ENCODE results near the gene DCAF10.
"Not testable (repeated sequence)": the region's sequence is repeated elsewhere in the genome, so short reads cannot be mapped to it uniquely, and the experiment has no call there.

The DCAF10 gene

DNA sequence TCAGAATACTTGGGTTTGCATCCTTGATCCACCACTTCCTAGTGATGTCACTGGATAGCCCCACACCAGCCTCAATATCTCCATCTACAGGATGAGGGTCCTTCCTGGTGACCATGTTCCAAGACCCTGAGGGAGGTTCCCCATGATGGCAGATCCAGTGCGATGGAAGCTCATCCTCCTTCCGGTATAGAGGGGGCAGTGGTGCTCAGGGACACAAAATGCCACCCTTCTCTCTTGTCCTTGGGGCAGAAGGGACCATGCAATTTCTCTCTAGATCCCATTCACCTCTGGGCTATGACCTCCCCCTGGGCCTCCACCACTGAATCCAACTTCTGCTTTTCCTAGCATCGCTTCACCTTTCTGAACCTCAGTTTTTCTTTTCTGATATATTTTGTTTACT lies 108.7 kb downstream of the DCAF10 start:
- DNase-seq (ENCODE audit: low spot score), result no peak

GRCh38 chr9:37909836-37910235 lies 109.2 kb downstream of the DCAF10 start:
- DNase-seq (ENCODE audit: low spot score), result not testable (repeated sequence)

GRCh38 chr9:37910271-37910670 lies 109.7 kb downstream of the DCAF10 start:
- no peak for DNase-seq (ENCODE audit: low spot score)

DNA sequence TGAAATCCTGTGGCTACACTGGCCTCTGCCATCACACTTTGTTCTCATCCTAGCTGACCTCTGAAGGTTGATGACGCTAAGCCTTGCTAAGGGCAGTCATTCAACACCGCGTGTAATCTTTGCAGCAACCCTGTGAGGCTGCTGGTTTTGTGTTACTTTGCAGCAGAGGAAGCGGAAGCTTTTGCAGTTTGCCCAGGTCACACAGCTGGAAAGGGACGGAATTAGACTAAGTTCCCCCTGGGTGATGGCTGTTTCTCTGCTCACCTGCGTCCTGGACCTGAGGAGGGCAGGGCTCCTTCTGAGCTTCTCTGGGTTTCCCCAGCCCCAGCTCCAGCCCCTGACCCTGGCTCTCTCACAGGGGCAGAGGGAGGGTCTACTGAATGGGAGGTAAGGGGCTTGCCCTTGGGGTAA lies 110.7 kb downstream of the DCAF10 start:
- no peak for DNase-seq (ENCODE audit: low spot score)

DNA sequence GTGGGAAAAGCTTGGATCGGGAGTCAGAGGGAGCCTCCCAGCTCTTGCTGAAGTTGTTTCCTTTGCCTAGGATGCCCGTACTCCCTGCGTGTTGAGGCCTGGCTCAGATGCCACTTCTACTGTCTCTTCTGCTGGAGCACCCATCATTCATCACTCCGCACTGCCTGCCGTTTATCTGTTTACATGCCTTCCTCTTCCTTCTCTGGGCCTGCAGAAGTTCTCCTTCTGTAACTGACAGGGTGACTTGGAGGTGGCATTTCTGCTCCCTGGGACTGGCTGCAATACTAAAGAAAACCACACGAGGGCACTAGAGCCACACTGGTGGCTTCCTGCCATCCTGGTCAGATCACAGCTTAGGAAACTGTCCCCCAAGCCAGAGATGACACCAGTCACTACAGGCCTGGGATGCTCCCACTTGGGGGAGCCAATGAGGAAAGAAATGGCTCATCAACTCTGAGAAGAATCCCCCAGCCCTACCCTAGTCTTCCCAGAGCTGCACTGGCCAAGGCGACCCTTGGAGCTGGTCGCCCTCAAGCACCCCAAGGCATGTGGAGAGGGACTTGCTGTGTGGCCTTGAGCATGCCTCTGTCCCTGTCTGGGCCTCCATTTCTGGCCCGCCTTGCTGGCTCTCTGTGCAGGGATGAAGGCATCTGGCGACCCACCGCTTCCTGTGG lies 113.0 kb downstream of the DCAF10 start:
- DNase-seq (ENCODE audit: low spot score), result peak; percentile 73

- no peak for DNase-seq (ENCODE audit: low spot score)
Measured at GRCh38 chr9:37914154-37914551, 113.6 kb downstream of the DCAF10 start.

GRCh38 chr9:37914701-37915358 lies 114.2 kb downstream of the DCAF10 start:
- DNase-seq (ENCODE audit: low spot score), result no peak

DNA sequence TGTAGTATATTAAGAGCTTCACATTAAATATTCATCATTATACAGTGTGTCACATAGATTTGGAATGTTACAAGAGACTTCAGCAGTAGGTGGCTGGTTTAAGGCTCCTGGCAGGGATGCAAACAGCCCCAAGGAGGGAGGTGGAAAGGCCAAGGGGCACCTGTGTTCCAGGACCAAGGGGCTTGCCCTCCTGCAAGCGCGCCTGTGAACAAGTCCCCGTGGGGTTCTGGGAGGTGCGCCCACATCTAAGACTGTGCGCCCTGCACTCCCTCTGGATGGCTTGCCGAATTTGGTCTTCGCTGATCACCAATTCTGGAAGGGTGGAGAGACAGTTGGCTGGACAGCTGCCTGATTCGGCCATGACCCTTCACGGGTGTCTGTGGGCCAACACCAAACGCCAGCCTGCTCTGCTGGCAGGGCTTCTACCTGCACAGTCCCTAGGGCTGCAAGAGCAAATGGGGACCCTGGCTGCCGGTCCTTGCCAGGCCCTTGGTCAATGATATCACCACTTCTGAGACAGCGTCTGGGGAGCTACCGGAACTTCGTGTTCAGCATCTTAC lies 115.4 kb downstream of the DCAF10 start:
- no peak for DNase-seq (ENCODE audit: low spot score)

- no peak for DNase-seq (ENCODE audit: low spot score)
Measured at GRCh38 chr9:37916471-37917312, 116.1 kb downstream of the DCAF10 start.
